Right lobe of liver (tissue), 4 donors: Measurements from ENCODE around the gene NEO1.

ENCODE experiments used
- CTCF ChIP-seq, 4 donors: fragments of 200-600 bp in 3 of 4; fragments of 450-650 bp in 1 of 4; IDR thresholded peaks; one replicate each; pipeline versions ENCODE4 v1.5.1 to v1.8.0; 2016 to 2022; ENCODE audit warnings: antibody characterized with exemption in 4 of 4, mild to moderate bottlenecking in 2 of 4
- POLR2A ChIP-seq: fragments of 450-650 bp; IDR thresholded peaks from one replicate; pipeline ENCODE4 v1.6.1; 2017; ENCODE audit warnings: antibody characterized with exemption, mild to moderate bottlenecking
- donor health status: DM: no; HTN: no; CAD: no.
- donor health status: DM: no; HTN: no; CAD: no.
- donor health status: DM: no; HTN: yes; CAD: no.

DNA sequence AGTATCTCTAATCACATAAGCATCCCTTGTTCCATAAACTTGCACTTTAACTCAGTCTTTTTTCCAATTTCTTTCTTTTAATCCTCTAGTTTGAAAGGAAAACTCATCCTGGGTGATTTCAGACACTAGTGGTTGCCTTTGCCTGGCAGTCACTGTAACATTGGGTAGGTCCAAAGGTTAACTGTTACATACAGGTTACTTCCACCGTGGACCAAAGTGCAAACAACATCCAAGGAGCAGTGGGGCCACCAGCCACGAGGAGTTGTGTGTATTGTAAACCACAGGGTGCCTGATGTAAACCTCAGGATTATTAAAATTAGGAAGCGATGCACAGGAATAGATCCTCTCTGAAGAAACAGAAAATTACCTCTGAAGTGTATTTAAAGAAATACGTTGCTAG, 241.5 kb downstream of the NEO1 start:
- TF ChIP-seq CTCF (IDR thresholded peaks at IDR 0.05), result no peak
- TF ChIP-seq POLR2A, result no peak
